PC-3 (cell line): ENCODE data around the gene ROBO3. TPM values are rescaled to one million over a fixed set of nuclear protein-coding genes. Genes with fewer than 3 reads are reported as not detected.
A peak's percentile ranks its signal among the peaks of the same experiment; 100 is the strongest.

Experiments
- ATAC-seq: fragments of 200-7000 bp; cut with Tn5 transposase; 2 replicates; pipeline ENCODE4 v1.9.1; 2020; ENCODE audit warnings: mild to moderate bottlenecking, moderate library complexity
- BruUV-seq: library from RNA; stranded (reverse); fragments of 400-500 nt; replicated peaks from 2 replicates; lab custom pipeline; 2021; lab: Mats Ljungman, UMichigan
- CTCF ChIA-PET: fragments of 300-600 bp; sonication (Branson Sonifier 250); formaldehyde crosslinking; loops from one replicate; lab custom pipeline; 2022; ENCODE audit warnings: antibody characterized with exemption; lab: Charles Lee
- POLR2A ChIA-PET: fragments of 300-600 bp; sonication (Branson Sonifier 250); formaldehyde crosslinking; loops from one replicate; lab custom pipeline; 2022; ENCODE audit warnings: antibody characterized with exemption; ENCODE audit not compliant: unreplicated experiment; lab: Charles Lee
- DNase-seq: peaks from one replicate; pipeline ENCODE4 v3.0.0-alpha.2; 2015
- H2AFZ ChIP-seq: fragments of 300-600 bp; sonication (generic); 2 replicates; pipeline ENCODE4 v1.6.0; 2016; ENCODE audit warnings: antibody characterized with exemption, low read length
- H3F3A ChIP-seq: fragments of 300-600 bp; sonication (generic); one replicate; pipeline ENCODE4 v1.6.0; 2017; ENCODE audit warnings: antibody characterized with exemption, low read length, control low read depth, mild to moderate bottlenecking; ENCODE audit not compliant: unreplicated experiment
- H3K27ac ChIP-seq: fragments of 300-600 bp; sonication (generic); 2 replicates; pipeline ENCODE4 v1.5.1; 2016; ENCODE audit warnings: mild to moderate bottlenecking, low read length
- H3K27me3 ChIP-seq: fragments of 300-600 bp; sonication (generic); 2 replicates; pipeline ENCODE4 v1.6.1; 2016; ENCODE audit warnings: low read length, mixed read lengths
- H3K36me3 ChIP-seq: fragments of 300-600 bp; sonication (generic); 2 replicates; pipeline ENCODE4 v1.6.1; 2016; ENCODE audit warnings: low read depth, mixed run types, low read length, mixed read lengths
- H3K4me1 ChIP-seq: fragments of 300-600 bp; sonication (generic); 2 replicates; pipeline ENCODE4 v1.5.1; 2016; ENCODE audit warnings: low read length; ENCODE audit not compliant: insufficient read depth
- H3K4me2 ChIP-seq: fragments of 300-600 bp; sonication (generic); 2 replicates; pipeline ENCODE4 v1.6.0; 2016; ENCODE audit warnings: low read length
- H3K4me3 ChIP-seq: fragments of 300-600 bp; sonication (generic); 2 replicates; pipeline ENCODE4 v1.5.1; 2016; ENCODE audit warnings: mild to moderate bottlenecking, low read length, mixed read lengths
- H3K79me2 ChIP-seq: fragments of 300-600 bp; sonication (generic); 2 replicates; pipeline ENCODE4 v1.6.1; 2017; ENCODE audit warnings: low read length, mixed read lengths
- H3K9ac ChIP-seq: fragments of 300-600 bp; sonication (generic); 2 replicates; pipeline ENCODE4 v1.6.0; 2016; ENCODE audit warnings: mild to moderate bottlenecking, low read length
- H3K9me2 ChIP-seq: fragments of 300-600 bp; sonication (generic); replicated peaks from 2 replicates; pipeline ENCODE4 v1.6.1; 2016; ENCODE audit warnings: mixed run types, low read length, mixed read lengths
- H3K9me3 ChIP-seq: fragments of 300-600 bp; sonication (generic); 2 replicates; pipeline ENCODE4 v1.6.1; 2016; ENCODE audit warnings: low read length, mixed read lengths
- H4K20me1 ChIP-seq: fragments of 300-600 bp; sonication (generic); 2 replicates; pipeline ENCODE4 v1.6.1; 2016; ENCODE audit warnings: low read length, mixed read lengths
- CTCF ChIP-seq: fragments of 300-600 bp; sonication (generic); conservative IDR thresholded peaks from 2 replicates; pipeline ENCODE4 v1.5.1; 2017; ENCODE audit warnings: antibody characterized with exemption, low read depth, mild to moderate bottlenecking, low read length
- EZH2 ChIP-seq: fragments of 300-600 bp; sonication (generic); IDR thresholded peaks from one replicate; pipeline ENCODE4 v1.6.1; 2017; ENCODE audit warnings: antibody characterized with exemption, mild to moderate bottlenecking, low read length; ENCODE audit not compliant: unreplicated experiment
- EZH2phosphoT487 ChIP-seq: fragments of 300-600 bp; sonication (generic); IDR thresholded peaks from 2 replicates; pipeline ENCODE4 v1.6.1; 2018; ENCODE audit warnings: mild to moderate bottlenecking, antibody characterized with exemption, low read length, borderline replicate concordance
- intact Hi-C: fragments of 100-400 bp; cut with micrococcal nuclease; formaldehyde crosslinking; loops from 2 replicates; pipeline ENCODE4 v1.9.0; 2023
- total RNA-seq: library from RNA; depleted of rRNA; stranded (reverse); fragments of >200 nt; gene quantifications from 2 replicates; pipeline ENCODE4 v1.2.3, GENCODE V29; 2014

The ROBO3 gene
- total RNA-seq, 1 experiment from 2014 or later = 18.5 TPM

- intact Hi-C loops = loop anchor here (1.0 kb wide), 1 partner anchor 54 kb away; the partner anchor contains the start of gene CCDC15
- BruUV-seq = no TSS peak
- Histone ChIP-seq H3K9me2 (no peaks in the 10 kb centered on the region), H3K4me2 (peak overlapping the region; percentile 71), H3K27me3 (no peaks in the 10 kb centered on the region), H3K79me2 (0 out of 2 replicates have a peak, but pooled peaks cover 4% of the 10 kb centered on the region), H3F3A (peaks cover 15% of the 10 kb centered on the region), H3K27ac (peak overlapping the region; percentile 88), H3K4me1 (peaks cover 73% of the 10 kb centered on the region), H3K4me3 (peak overlapping the region; percentile 41; the same call in 1 of the 2 replicates), H3K36me3 (no peaks in the 10 kb centered on the region), H3K9ac (peak overlapping the region; percentile 58), H2AFZ (peak overlapping the region; percentile 21; the same call in 1 of the 2 replicates), H3K9me3 (no peaks in the 10 kb centered on the region), H4K20me1 (no peaks in the 10 kb centered on the region)
- DNase-seq = peak; percentile 98
- CTCF ChIA-PET = interaction anchor here (1.5 kb wide), 1 partner anchor 24 kb away, joined by 9 read pairs; no protein-coding TSS in a partner anchor
- ATAC-seq = peak; percentile 60
- TF ChIP-seq CTCF = no peak
- no peak for TF ChIP-seq EZH2
- TF ChIP-seq EZH2phosphoT487 = no peak
- POLR2A ChIA-PET = interaction anchor here (0.5 to 1.4 kb wide), 7 partner anchors 53 to 1455 kb away, joined by 3 to 6 read pairs (median 4); partner anchors contain the start of genes CCDC15 and ST3GAL4
Observed at GRCh38 chr11:124900464-124900863, 35.2 kb downstream of the ROBO3 start.

GRCh38 chr11:124902616-124903015, 37.4 kb downstream of the ROBO3 start:
- intact Hi-C loops = no loop called here
- 0 out of 2 replicates have a peak, but pooled peaks cover 4% of the 10 kb centered on the region for H3K79me2 ChIP-seq
- no peaks in the 10 kb centered on the region for H3K9me3 ChIP-seq
- peaks cover 56% of the 10 kb centered on the region for H3K4me1 ChIP-seq
- peaks cover 12% of the 10 kb centered on the region for H3F3A ChIP-seq
- no peak overlapping the region for H3K27ac ChIP-seq
- ChIA-PET CTCF (interaction anchor here (1.1 kb wide), 1 partner anchor 26 kb away, joined by 3 read pairs; no protein-coding TSS in a partner anchor), POLR2A (interaction anchor here (1.3 kb wide), 1 partner anchor 51 kb away, joined by 7 read pairs; the partner anchor contains the start of gene CCDC15)
- no peak overlapping the region for H2AFZ ChIP-seq
- TF ChIP-seq EZH2 = no peak
- no peak for TF ChIP-seq CTCF
- TF ChIP-seq EZH2phosphoT487 = no peak
- H3K9me2 ChIP-seq = no peaks in the 10 kb centered on the region
- H3K4me2 ChIP-seq = 0 out of 2 replicates have a peak overlapping the region, but pooled peaks have one; percentile 2
- no peak overlapping the region for H3K4me3 ChIP-seq
- no TSS peak for BruUV-seq
- H3K27me3 ChIP-seq = no peaks in the 10 kb centered on the region
- peak; percentile 53 for DNase-seq
- no peaks in the 10 kb centered on the region for H3K36me3 ChIP-seq
- no peaks in the 10 kb centered on the region for H4K20me1 ChIP-seq
- H3K9ac ChIP-seq = no peak overlapping the region
- ATAC-seq = no peak
